ENCODE results near the gene RIMKLB. TPM values are rescaled to one million over a fixed set of nuclear protein-coding genes. Genes with fewer than 3 reads are reported as not detected.

The RIMKLB gene
- total and polyA plus RNA-seq, 2 of the 8 experiments (the other 6 are each of a cell fraction or from before 2014, with no cell fraction given), result 37.8 to 78.2 TPM

- TF ChIP-seq ATF2 (IDR thresholded peaks at IDR 0.05; ENCODE audit: low read length) (no peak), HDAC2 (IDR thresholded peaks at IDR 0.05; ENCODE audit: borderline replicate concordance in 1 of 2, low read depth in 2 of 2, low read length in 2 of 2) (no peak)
Measured at GRCh38 chr12:8668441-8668840, 29.4 kb upstream of the RIMKLB start (continued).

Measured in H1 (cell line).